HG02840 (cell line): ENCODE results near the gene ZNF639.
A peak's percentile ranks its signal among the peaks of the same experiment; 100 is the strongest.

Experiments used
- ATAC-seq: cut with Tn5 transposase; IDR thresholded peaks from one replicate; pipeline ENCODE4 v1.9.1; 2021; ENCODE audit warnings: mild to moderate bottlenecking, moderate library complexity, moderate number of reproducible peaks; ENCODE audit not compliant: unreplicated experiment, low FRiP score

ZNF639 gene

GRCh38 chr3:179309225-179310078 is 13.4 kb upstream of the ZNF639 start:
- peak; percentile 84 for ATAC-seq

- no peak for ATAC-seq
Measured at GRCh38 chr3:179318876-179319275, 4.0 kb upstream of the ZNF639 start.

- ATAC-seq: no peak
Measured at GRCh38 chr3:179321668-179322285, 1.1 kb upstream of the ZNF639 start.

GRCh38 chr3:179323197-179324110 is 623 bp downstream of the ZNF639 start:
- ATAC-seq: peak; percentile 46

GRCh38 chr3:179324270-179324754 is 1.5 kb downstream of the ZNF639 start:
- no peak for ATAC-seq

GRCh38 chr3:179330438-179330837 is 7.6 kb downstream of the ZNF639 start:
- no peak for ATAC-seq

- no peak for ATAC-seq
Measured at GRCh38 chr3:179332240-179332639, 9.4 kb downstream of the ZNF639 start.

- no peak for ATAC-seq
Measured at GRCh38 chr3:179333084-179333483, 10.3 kb downstream of the ZNF639 start.

- ATAC-seq: no peak
Measured at GRCh38 chr3:179336345-179336929, 13.6 kb downstream of the ZNF639 start.

GRCh38 chr3:179347345-179348194 is 24.7 kb downstream of the ZNF639 start, which contains the start of gene MFN1:
MFN1 (plus strand) TSS chr3:179347709; CDS start chr3:179348852, 1,143 bp downstream.
- peak; percentile 93 for ATAC-seq

GRCh38 chr3:179348325-179349013 is 25.6 kb downstream of the ZNF639 start:
- peak; percentile 58 for ATAC-seq

GRCh38 chr3:179355996-179356395 is 33.2 kb downstream of the ZNF639 start:
- ATAC-seq: no peak

GRCh38 chr3:179363332-179363731 is 40.5 kb downstream of the ZNF639 start:
- ATAC-seq: no peak

- no peak for ATAC-seq
Measured at GRCh38 chr3:179369621-179370020, 46.8 kb downstream of the ZNF639 start.

GRCh38 chr3:179373938-179374337 is 51.1 kb downstream of the ZNF639 start:
- no peak for ATAC-seq

- ATAC-seq: no peak
Measured at GRCh38 chr3:179375091-179375999, 52.5 kb downstream of the ZNF639 start.

GRCh38 chr3:179376474-179376873 is 53.6 kb downstream of the ZNF639 start:
- ATAC-seq: no peak
